Mesenchymal stem cell (in vitro differentiated cells and primary cell): Measurements from ENCODE around the gene NUP205.
"Not testable (repeated sequence)": the region's sequence is repeated elsewhere in the genome, so short reads cannot be mapped to it uniquely, and the experiment has no call there.

Experiments used
- DNase-seq: peaks from one replicate; pipeline ENCODE4 v3.0.0-alpha.2; 2013
- H2AFZ ChIP-seq: one replicate; pipeline ENCODE4 v1.6.1; 2013; ENCODE audit warnings: low read depth, mild to moderate bottlenecking, control low read depth, inconsistent platforms, low read length, moderate library complexity
- H2AK5ac ChIP-seq: 2 replicates; pipeline ENCODE4 v1.6.1; 2013; ENCODE audit warnings: low read length, moderate library complexity, mild to moderate bottlenecking, inconsistent platforms; ENCODE audit not compliant: severe bottlenecking
- H2BK120ac ChIP-seq: one replicate; pipeline ENCODE4 v1.6.1; 2013; ENCODE audit warnings: low read depth, mild to moderate bottlenecking, inconsistent platforms, low read length, moderate library complexity
- H2BK12ac ChIP-seq, 2 experiments: one replicate each; pipeline ENCODE4 v1.6.1; 2013; ENCODE audit warnings: inconsistent platforms in 2 of 2, low read length in 2 of 2, mild to moderate bottlenecking in 2 of 2, moderate library complexity in 2 of 2, control low read depth in 1 of 2
- H2BK15ac ChIP-seq: one replicate; pipeline ENCODE4 v1.6.1; 2013; ENCODE audit warnings: mild to moderate bottlenecking, low read depth, inconsistent platforms; ENCODE audit not compliant: poor library complexity, severe bottlenecking
- H2BK5ac ChIP-seq: 2 replicates; pipeline ENCODE4 v1.6.1; 2013; ENCODE audit warnings: low read depth, mild to moderate bottlenecking, low read length, control low read depth, inconsistent platforms; ENCODE audit not compliant: poor library complexity, severe bottlenecking
- H3K14ac ChIP-seq, 2 experiments: one replicate each; pipeline ENCODE4 v1.6.1; 2013; ENCODE audit warnings: inconsistent platforms in 2 of 2, low read length in 2 of 2, control low read depth in 1 of 2, mild to moderate bottlenecking in 1 of 2, moderate library complexity in 1 of 2
- H3K18ac ChIP-seq, 2 experiments: one replicate each; pipeline ENCODE4 v1.6.1; 2013; ENCODE audit warnings: inconsistent platforms in 2 of 2, low read length in 2 of 2, control low read depth in 1 of 2, low read depth in 1 of 2, mild to moderate bottlenecking in 1 of 2
- H3K23ac ChIP-seq, 2 experiments: one replicate each; pipeline ENCODE4 v1.6.1; 2013; ENCODE audit warnings: inconsistent platforms in 2 of 2, low read length in 2 of 2, mild to moderate bottlenecking in 2 of 2, moderate library complexity in 2 of 2, control low read depth in 1 of 2
- H3K27ac ChIP-seq: 2 replicates; pipeline ENCODE4 v1.5.1; 2013; ENCODE audit warnings: mild to moderate bottlenecking, moderate library complexity, low read length, control low read depth, inconsistent platforms; ENCODE audit not compliant: poor library complexity, severe bottlenecking
- H3K27me3 ChIP-seq, 2 experiments: 2 replicates each; pipeline versions ENCODE4 v1.6.1 to v1.7.0; 2013; ENCODE audit warnings: low read length in 2 of 2, mild to moderate bottlenecking in 2 of 2, moderate library complexity in 2 of 2, control low read depth in 1 of 2, inconsistent platforms in 1 of 2; ENCODE audit not compliant: control insufficient read depth in 1 of 2, insufficient read depth in 1 of 2
- H3K36me3 ChIP-seq, 2 experiments: 2 replicates each; pipeline versions ENCODE4 v1.6.1 to v1.7.0; 2013; ENCODE audit warnings: low read length in 2 of 2, control low read depth in 1 of 2, inconsistent platforms in 1 of 2, low read depth in 1 of 2, mild to moderate bottlenecking in 1 of 2; ENCODE audit not compliant: insufficient read depth in 2 of 2, control insufficient read depth in 1 of 2
- H3K4ac ChIP-seq, 2 experiments: one replicate each; pipeline ENCODE4 v1.6.1; 2013; ENCODE audit warnings: inconsistent platforms in 2 of 2, low read length in 2 of 2, mild to moderate bottlenecking in 2 of 2, moderate library complexity in 2 of 2, control low read depth in 1 of 2, low read depth in 1 of 2
- H3K4me1 ChIP-seq: 2 replicates; pipeline ENCODE4 v1.6.1; 2013; ENCODE audit warnings: low read depth, low read length, control low read depth; ENCODE audit not compliant: control insufficient read depth, insufficient read depth
- H3K4me2 ChIP-seq: 2 replicates; pipeline ENCODE4 v1.6.1; 2013; ENCODE audit warnings: low read length, mild to moderate bottlenecking, inconsistent platforms; ENCODE audit not compliant: poor library complexity, severe bottlenecking
- H3K4me3 ChIP-seq, 2 experiments: 2 replicates each; pipeline versions ENCODE4 v1.5.1 to v1.7.0; 2013; ENCODE audit warnings: low read length in 2 of 2, mild to moderate bottlenecking in 2 of 2, control low read depth in 1 of 2, low read depth in 1 of 2; ENCODE audit not compliant: insufficient read depth in 1 of 2
- H3K79me1 ChIP-seq: replicated peaks from 2 replicates; pipeline ENCODE4 v1.6.1; 2013; ENCODE audit warnings: mild to moderate bottlenecking, control low read depth, low read length, inconsistent platforms; ENCODE audit not compliant: poor library complexity, severe bottlenecking
- H3K9ac ChIP-seq: 2 replicates; pipeline ENCODE4 v1.7.0; 2013; ENCODE audit warnings: mild to moderate bottlenecking, low read length, moderate library complexity
- H3K9me3 ChIP-seq: 2 replicates; pipeline ENCODE4 v1.7.0; 2013; ENCODE audit warnings: mild to moderate bottlenecking, low read length; ENCODE audit not compliant: control insufficient read depth
- H4K8ac ChIP-seq: one replicate; pipeline ENCODE4 v1.6.1; 2013; ENCODE audit warnings: inconsistent platforms, mild to moderate bottlenecking, low read length, moderate library complexity
- H4K91ac ChIP-seq: one replicate; pipeline ENCODE4 v1.6.1; 2013; ENCODE audit warnings: mild to moderate bottlenecking, low read length, inconsistent platforms
- WGBS: methylation state at CpG from one replicate; pipeline ENCODE4 v1.1.7; 2013; ENCODE audit warnings: mixed read lengths; 5-methylcytosine and 5-hydroxymethylcytosine counted together

NUP205 gene

DNA sequence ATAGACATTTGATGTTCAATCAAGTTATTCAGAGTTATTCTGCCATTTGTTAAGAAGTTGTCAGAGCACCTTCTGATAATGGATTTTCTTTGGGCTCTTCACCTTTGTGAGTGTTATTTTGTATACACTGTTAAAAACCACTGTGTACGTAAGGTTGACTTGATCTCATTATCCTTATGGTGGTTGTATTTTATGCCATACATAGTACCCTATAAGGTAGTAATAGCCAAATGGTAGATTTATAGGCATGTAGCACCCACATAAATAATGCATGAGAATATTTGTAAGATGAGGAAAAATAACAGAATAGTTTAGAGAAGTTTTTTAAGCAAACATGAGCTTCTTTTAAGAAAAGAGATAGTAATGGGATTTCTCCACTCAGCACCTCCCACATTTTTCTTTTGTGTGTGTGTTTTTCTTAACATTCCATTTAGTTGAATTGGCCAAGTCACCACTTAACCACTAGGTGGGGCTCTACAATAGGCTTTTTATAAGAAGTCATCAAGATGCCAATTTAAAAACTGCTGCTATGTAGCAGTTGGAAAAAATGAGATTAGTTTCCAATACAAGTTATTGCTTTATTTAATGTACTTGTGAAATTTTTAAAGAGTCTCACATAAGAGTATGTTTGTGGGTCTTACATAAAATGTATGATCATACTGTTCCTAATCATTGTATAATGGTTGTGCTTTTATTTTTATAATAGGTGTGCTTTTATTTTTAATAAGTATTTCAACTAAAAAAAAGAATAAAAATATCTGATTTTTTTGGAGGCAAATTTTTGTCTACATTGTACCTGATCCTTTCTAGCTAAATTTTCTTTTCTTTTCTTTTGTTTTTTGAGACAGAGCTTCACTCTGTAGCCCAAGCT, 63.5 kb downstream of the NUP205 start:
- H2AK5ac ChIP-seq: no peak overlapping the region
- H2BK5ac ChIP-seq: no peak overlapping the region
- H3K14ac ChIP-seq: no peak overlapping the region
- H2BK15ac ChIP-seq: no peak overlapping the region
- H4K8ac ChIP-seq: no peak overlapping the region
- H3K23ac ChIP-seq: no peak overlapping the region
- no peak overlapping the region for H3K4me2 ChIP-seq
- peaks cover 9 to 70% of the 10 kb centered on the region in 2 experiments for H3K36me3 ChIP-seq
- H3K79me1 ChIP-seq: peaks cover 1% of the 10 kb centered on the region
- no peak overlapping the region for H2AFZ ChIP-seq
- no peak overlapping the region for H4K91ac ChIP-seq
- WGBS: no CpG with 5 or more reads among the region's 1 CpG
- H2BK120ac ChIP-seq: no peak overlapping the region
- H3K4me3 ChIP-seq: no peak overlapping the region
- no peak overlapping the region for H2BK12ac ChIP-seq
- peak; percentile 80 for DNase-seq
- H3K9ac ChIP-seq: peak overlapping the region; percentile 67
- no peak overlapping the region for H3K18ac ChIP-seq
- H3K27me3 ChIP-seq: no peaks in the 10 kb centered on the region
- H3K9me3 ChIP-seq: no peaks in the 10 kb centered on the region
- no peak overlapping the region for H3K4ac ChIP-seq
- no peaks in the 10 kb centered on the region for H3K4me1 ChIP-seq
- H3K27ac ChIP-seq: no peak overlapping the region

DNA sequence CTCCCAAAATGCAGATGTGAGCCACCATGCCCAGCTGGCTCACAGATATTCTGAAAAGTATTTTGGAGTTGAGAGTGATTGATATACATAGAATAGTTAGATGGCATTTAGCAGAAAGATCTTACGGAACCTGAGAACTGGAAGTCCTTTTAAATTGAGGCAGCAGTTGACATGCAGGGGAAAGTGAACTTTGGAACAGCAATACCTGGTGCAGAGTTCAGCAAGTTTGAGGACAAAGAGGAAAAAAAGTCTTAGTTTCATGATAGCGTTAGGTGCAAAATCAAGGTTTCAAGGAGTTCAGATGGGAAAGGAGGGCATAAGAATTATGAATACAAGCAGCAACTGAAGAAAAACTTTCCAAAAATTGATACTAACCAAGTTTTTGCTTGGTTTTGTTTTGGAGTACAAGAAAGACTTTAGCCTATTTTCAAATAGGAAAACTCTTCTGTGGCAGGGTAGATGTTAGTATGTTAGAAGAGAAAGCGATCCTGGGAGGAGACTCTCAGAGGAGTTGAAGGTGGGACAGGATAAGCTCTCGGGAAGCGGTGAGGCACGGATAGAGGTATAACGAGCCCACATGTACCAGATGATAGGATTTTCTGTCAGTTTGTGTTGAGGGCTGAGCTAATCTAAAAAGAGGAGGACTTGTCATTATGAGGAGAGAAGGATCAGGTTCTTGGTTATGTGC, 76.6 kb downstream of the NUP205 start:
- Histone ChIP-seq H2BK12ac (no peak overlapping the region), H3K18ac (no peak overlapping the region), H3K9me3 (no peaks in the 10 kb centered on the region), H3K4ac (no peak overlapping the region), H3K23ac (no peak overlapping the region), H2AK5ac (no peak overlapping the region), H4K8ac (no peak overlapping the region), H3K4me1 (no peaks in the 10 kb centered on the region), H2AFZ (no peak overlapping the region), H3K36me3 (peaks cover 4 to 68% of the 10 kb centered on the region in 2 experiments), H2BK5ac (no peak overlapping the region), H2BK120ac (no peak overlapping the region), H3K79me1 (peaks cover 3% of the 10 kb centered on the region), H3K4me3 (no peak overlapping the region), H3K9ac (no peak overlapping the region), H3K27me3 (no peaks in the 10 kb centered on the region), H4K91ac (no peak overlapping the region), H3K4me2 (no peak overlapping the region), H3K14ac (no peak overlapping the region), H3K27ac (no peak overlapping the region), H2BK15ac (no peak overlapping the region)
- 99% methylated on average over 7 of the region's 7 CpGs for WGBS
- DNase-seq: no peak

DNA sequence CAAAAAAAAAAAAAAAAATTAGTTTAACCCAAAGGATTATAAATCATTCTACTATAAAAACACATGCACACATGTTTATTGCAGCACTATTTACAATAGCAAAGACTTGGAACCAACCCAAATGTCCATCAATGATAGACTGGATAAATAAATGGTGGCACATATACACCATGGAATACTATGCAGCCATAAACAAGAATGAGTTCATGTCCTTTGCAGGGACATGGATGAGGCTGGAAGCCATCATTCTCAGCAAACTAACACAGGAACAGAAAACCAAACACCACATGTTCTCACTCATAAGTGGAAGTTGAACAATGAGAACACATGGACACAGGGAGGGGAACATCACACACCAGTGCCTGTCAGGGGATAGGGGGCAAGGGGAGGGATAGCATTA, 82.0 kb downstream of the NUP205 start:
- H3K23ac ChIP-seq, H3K9me3 ChIP-seq, H2BK5ac ChIP-seq, DNase-seq, H3K18ac ChIP-seq, H3K79me1 ChIP-seq, H3K4ac ChIP-seq, H4K8ac ChIP-seq, H3K27me3 ChIP-seq, H3K4me1 ChIP-seq, H3K4me2 ChIP-seq, H2BK120ac ChIP-seq, H2BK15ac ChIP-seq, H3K27ac ChIP-seq, H2AFZ ChIP-seq, H3K4me3 ChIP-seq, H3K9ac ChIP-seq, H3K14ac ChIP-seq, H2BK12ac ChIP-seq, H2AK5ac ChIP-seq, H4K91ac ChIP-seq: not testable (repeated sequence)
- H3K36me3 ChIP-seq: peaks cover 16 to 77% of the 10 kb centered on the region in 2 experiments

DNA sequence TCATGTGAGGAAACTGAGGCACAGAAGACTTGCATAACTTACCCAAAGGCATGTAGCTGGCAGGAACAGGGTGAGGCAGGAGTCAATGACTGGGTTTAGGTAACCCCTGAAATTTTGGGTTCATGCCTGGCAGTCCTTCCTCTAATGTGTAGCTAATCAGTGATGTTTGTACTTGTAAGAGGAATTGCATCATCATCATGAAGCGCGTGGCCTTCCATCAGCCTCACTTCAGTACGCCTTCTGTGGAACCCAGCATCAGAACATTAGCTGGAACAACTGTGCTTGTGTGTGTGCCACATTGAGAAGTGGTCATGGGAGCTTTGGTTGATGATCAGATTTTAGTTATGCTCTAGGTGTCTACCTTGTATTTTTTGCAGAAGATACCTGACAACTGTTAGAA, 86.4 kb downstream of the NUP205 start:
- 99% methylated on average over 3 of the region's 3 CpGs for WGBS
- Histone ChIP-seq H2BK5ac (no peak overlapping the region), H3K27ac (no peak overlapping the region), H3K9me3 (no peaks in the 10 kb centered on the region), H3K4me1 (peaks cover 3% of the 10 kb centered on the region), H3K14ac (no peak overlapping the region), H2AK5ac (no peak overlapping the region), H3K23ac (no peak overlapping the region), H2BK120ac (no peak overlapping the region), H3K79me1 (no peaks in the 10 kb centered on the region), H2BK15ac (no peak overlapping the region), H3K4ac (no peak overlapping the region), H3K4me2 (no peak overlapping the region), H4K91ac (no peak overlapping the region), H2BK12ac (no peak overlapping the region), H3K27me3 (no peaks in the 10 kb centered on the region), H4K8ac (no peak overlapping the region), H3K9ac (no peak overlapping the region), H3K18ac (no peak overlapping the region), H3K4me3 (no peak overlapping the region), H3K36me3 (peaks cover 16 to 82% of the 10 kb centered on the region in 2 experiments), H2AFZ (no peak overlapping the region)
- DNase-seq: no peak
